Tibial artery (tissue), 4 donors: ENCODE results near the gene ELFN1.

Experiments used
- DNase-seq, 2 donors: peaks; one replicate each; pipeline ENCODE4 v3.0.0-alpha.2; 2019
- H3K27ac ChIP-seq, 2 donors: fragments of 200-600 bp; sonication (generic) in 1 of 2; 1 replicate in 1 of 2; 2 replicates in 1 of 2; pipeline ENCODE4 v1.5.1; 2018 to 2019; ENCODE audit warnings: mild to moderate bottlenecking in 1 of 2
- H3K27me3 ChIP-seq, 2 donors: fragments of 200-600 bp; sonication (generic) in 1 of 2; one replicate each; pipeline versions ENCODE4 v1.5.1 to v1.6.0; 2016 to 2019
- H3K36me3 ChIP-seq, 3 donors: fragments of 200-600 bp; sonication (generic) in 2 of 3; one replicate each; pipeline ENCODE4 v1.5.1; 2016 to 2019; ENCODE audit warnings: mild to moderate bottlenecking in 2 of 3
- H3K4me1 ChIP-seq, 4 donors: fragments of 200-600 bp; sonication (generic) in 2 of 4; 1 replicate in 3 of 4; 2 replicates in 1 of 4; pipeline ENCODE4 v1.5.1; 2016 to 2019
- H3K4me3 ChIP-seq, 2 donors: fragments of 200-600 bp; sonication (generic) in 1 of 2; 1 replicate in 1 of 2; 2 replicates in 1 of 2; pipeline ENCODE4 v1.5.1; 2018 to 2019; ENCODE audit warnings: mild to moderate bottlenecking in 2 of 2
- H3K9me3 ChIP-seq, 3 donors: fragments of 200-600 bp; sonication (generic) in 1 of 3; one replicate each; pipeline ENCODE4 v1.5.1; 2016 to 2019
- CTCF ChIP-seq, 2 experiments: fragments of 200-600 bp in 1 of 2; fragments of 450-650 bp in 1 of 2; IDR thresholded peaks; one replicate each; pipeline ENCODE4 v1.5.1; 2017 to 2019; ENCODE audit warnings: antibody characterized with exemption in 2 of 2, mild to moderate bottlenecking in 1 of 2, moderate library complexity in 1 of 2
- intact Hi-C: fragments of 100-400 bp; cut with DNase I; formaldehyde crosslinking; loops from one replicate; pipeline ENCODE4 v1.15.0; 2023; ENCODE audit warnings: low total_unique reads

ELFN1 gene

DNA sequence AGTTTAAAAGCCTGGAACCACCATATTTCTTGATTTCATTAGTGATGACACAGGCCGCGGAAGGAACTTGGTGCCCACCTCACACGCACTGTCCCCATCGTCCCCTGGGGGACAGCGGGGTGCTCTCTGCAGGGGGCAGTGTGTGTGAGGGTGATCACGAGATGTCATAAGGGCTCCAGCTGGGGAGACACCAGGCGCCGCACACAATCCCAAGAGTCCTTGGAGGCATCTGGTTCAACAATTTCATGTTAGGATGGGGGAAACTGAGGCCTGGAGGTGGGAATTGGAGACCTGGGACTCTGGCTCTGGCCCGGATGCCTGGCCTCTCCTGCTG, 66.4 kb downstream of the ELFN1 start:
- TF ChIP-seq CTCF (IDR thresholded peaks at IDR 0.05), result no peak
- no peaks in the 10 kb centered on the region for H3K9me3 ChIP-seq
- H3K27ac ChIP-seq, result no peak overlapping the region
- DNase-seq, result no peak
- peaks cover 0 to 77% of the 10 kb centered on the region in 2 donors for H3K27me3 ChIP-seq
- no peak overlapping the region for H3K4me3 ChIP-seq
- H3K36me3 ChIP-seq, result no peaks in the 10 kb centered on the region
- intact Hi-C loops, result no loop called here
- no peaks in the 10 kb centered on the region for H3K4me1 ChIP-seq

DNA sequence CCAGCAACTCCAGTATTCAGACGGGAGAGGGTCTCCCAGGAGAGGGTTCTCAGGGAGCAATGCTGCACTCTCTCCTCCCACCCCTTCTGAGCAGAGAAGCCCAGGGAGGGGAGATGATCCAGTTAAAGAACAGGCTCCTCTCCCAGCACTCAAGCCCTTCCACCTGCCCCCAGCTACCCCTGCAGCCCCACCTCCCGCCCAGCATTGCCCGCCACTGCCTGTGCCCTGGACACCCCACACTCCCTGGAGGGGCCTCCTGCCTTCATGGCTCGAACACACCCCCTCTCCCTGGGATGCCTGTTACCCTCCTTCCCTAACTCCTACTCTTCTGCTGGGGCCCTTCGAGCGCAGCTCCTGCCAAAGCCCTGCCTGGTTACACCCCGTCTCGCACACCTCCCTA, 66.8 kb downstream of the ELFN1 start:
- no peaks in the 10 kb centered on the region for H3K36me3 ChIP-seq
- no peak for DNase-seq
- intact Hi-C loops, result no loop called here

DNA sequence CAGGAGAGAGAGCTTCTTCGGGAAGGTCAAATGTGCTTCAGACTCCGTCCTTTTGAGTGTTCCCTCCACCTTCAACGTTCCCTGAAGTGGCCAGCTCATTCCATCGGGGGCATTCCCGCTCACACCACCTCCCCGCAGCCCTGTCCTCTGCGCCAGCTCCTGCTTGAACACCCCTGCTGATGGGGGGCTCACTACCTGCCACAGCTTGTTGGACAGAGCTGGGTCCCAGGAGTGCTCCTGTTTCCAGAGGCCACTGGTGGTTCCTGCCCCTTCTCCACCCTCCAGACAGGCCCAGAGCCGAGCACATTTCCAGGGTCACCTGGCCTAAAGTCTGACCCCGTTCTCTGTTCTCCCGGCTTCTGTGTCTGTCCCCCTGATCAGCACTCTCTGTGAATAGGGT, 67.4 kb downstream of the ELFN1 start:
- no peak overlapping the region for H3K27ac ChIP-seq
- H3K4me3 ChIP-seq, result no peak overlapping the region
- H3K4me1 ChIP-seq, result no peaks in the 10 kb centered on the region
- H3K27me3 ChIP-seq, result peaks cover 0 to 84% of the 10 kb centered on the region in 2 donors
- DNase-seq, result no peak
- H3K9me3 ChIP-seq, result no peaks in the 10 kb centered on the region
- TF ChIP-seq CTCF (IDR thresholded peaks at IDR 0.05), result no peak
- no peaks in the 10 kb centered on the region for H3K36me3 ChIP-seq
- intact Hi-C loops, result no loop called here

More for the DNA sequence above, 66.8 kb downstream of the ELFN1 start:
- no peaks in the 10 kb centered on the region for H3K4me1 ChIP-seq
- no peak overlapping the region for H3K27ac ChIP-seq
- peaks cover 0 to 80% of the 10 kb centered on the region in 2 donors for H3K27me3 ChIP-seq
- H3K9me3 ChIP-seq, result no peaks in the 10 kb centered on the region
- H3K4me3 ChIP-seq, result no peak overlapping the region
- TF ChIP-seq CTCF (IDR thresholded peaks at IDR 0.05), result no peak

- no peak for DNase-seq
- Histone ChIP-seq H3K4me3 (no peak overlapping the region), H3K27me3 (peaks cover 0 to 87% of the 10 kb centered on the region in 2 donors), H3K4me1 (peaks cover 0 to 4% (median 2%) of the 10 kb centered on the region in 4 donors), H3K36me3 (no peaks in the 10 kb centered on the region), H3K27ac (no peak overlapping the region), H3K9me3 (no peaks in the 10 kb centered on the region)
- intact Hi-C loops, result no loop called here
- no peak for TF ChIP-seq CTCF (IDR thresholded peaks at IDR 0.05)
Measured at GRCh38 chr7:1737956-1738355, 67.9 kb downstream of the ELFN1 start.

GRCh38 chr7:1738511-1738910, 68.4 kb downstream of the ELFN1 start:
- H3K9me3 ChIP-seq, result no peaks in the 10 kb centered on the region
- intact Hi-C loops, result no loop called here
- no peak for DNase-seq
- H3K4me3 ChIP-seq, result no peak overlapping the region
- peaks cover 0 to 7% (median 4%) of the 10 kb centered on the region in 4 donors for H3K4me1 ChIP-seq
- no peak for TF ChIP-seq CTCF (IDR thresholded peaks at IDR 0.05)
- H3K27me3 ChIP-seq, result peaks cover 0 to 89% of the 10 kb centered on the region in 2 donors
- H3K36me3 ChIP-seq, result no peaks in the 10 kb centered on the region
- no peak overlapping the region for H3K27ac ChIP-seq

- Histone ChIP-seq H3K36me3 (no peaks in the 10 kb centered on the region), H3K27ac (no peak overlapping the region), H3K27me3 (peaks cover 0 to 88% of the 10 kb centered on the region in 2 donors), H3K9me3 (no peaks in the 10 kb centered on the region), H3K4me1 (peaks cover 0 to 7% (median 4%) of the 10 kb centered on the region in 4 donors), H3K4me3 (no peak overlapping the region)
- intact Hi-C loops, result no loop called here
- DNase-seq, result no peak
- TF ChIP-seq CTCF (IDR thresholded peaks at IDR 0.05), result no peak
Measured at GRCh38 chr7:1738956-1739355, 68.9 kb downstream of the ELFN1 start.
